CD4-positive, alpha-beta T cell (primary cell): Measurements from ENCODE around the gene ST3GAL5. TPM values are rescaled to one million over a fixed set of nuclear protein-coding genes. Genes with fewer than 3 reads are reported as not detected.

ENCODE experiments used
- ATAC-seq: fragments of 200-7000 bp; cut with Tn5 transposase; one replicate; pipeline ENCODE4 v1.10.0; 2022; ENCODE audit warnings: mild to moderate bottlenecking; ENCODE audit not compliant: poor library complexity
- CTCF ChIA-PET: fragments of 350-600 bp; sonication (Branson Sonifier 250); formaldehyde crosslinking; loops from one replicate; lab custom pipeline; 2021; ENCODE audit warnings: antibody characterized with exemption, inconsistent platforms; lab: Charles Lee
- POLR2A ChIA-PET: fragments of 350-600 bp; sonication (Branson Sonifier 250); formaldehyde crosslinking; loops from one replicate; lab custom pipeline; 2021; ENCODE audit warnings: antibody characterized with exemption, inconsistent platforms; lab: Charles Lee
- DNase-seq, 14 experiments: peaks; one replicate each; pipeline ENCODE4 v3.0.0-alpha.2; 2013 to 2020; ENCODE audit warnings: mixed read lengths in 2 of 14
- H3K27ac ChIP-seq, 2 donors: one replicate each; pipeline versions ENCODE4 v1.5.1 to v1.7.0; 2013; ENCODE audit warnings: low read length in 2 of 2, low read depth in 1 of 2, mild to moderate bottlenecking in 1 of 2
- H3K27me3 ChIP-seq, 2 experiments: 1 replicate in 1 of 2; 2 replicates in 1 of 2; pipeline versions ENCODE4 v1.6.1 to v1.7.0; 2013; ENCODE audit warnings: low read length in 2 of 2, control low read depth in 1 of 2, mild to moderate bottlenecking in 1 of 2, moderate library complexity in 1 of 2; ENCODE audit not compliant: insufficient read depth in 2 of 2, control insufficient read depth in 1 of 2
- H3K36me3 ChIP-seq: one replicate; pipeline ENCODE4 v1.6.1; 2013; ENCODE audit warnings: low read length, control low read depth; ENCODE audit not compliant: insufficient read depth
- H3K4me1 ChIP-seq: one replicate; pipeline ENCODE4 v1.6.1; 2013; ENCODE audit warnings: low read length, control low read depth; ENCODE audit not compliant: insufficient read depth
- H3K4me3 ChIP-seq: one replicate; pipeline ENCODE4 v1.5.1; 2013; ENCODE audit warnings: mild to moderate bottlenecking, low read length, moderate library complexity
- H3K9me3 ChIP-seq, 2 experiments: 1 replicate in 1 of 2; 2 replicates in 1 of 2; pipeline versions ENCODE4 v1.6.1 to v1.7.0; 2013; ENCODE audit warnings: low read length in 2 of 2, mild to moderate bottlenecking in 2 of 2, control low read depth in 1 of 2, moderate library complexity in 1 of 2; ENCODE audit not compliant: control insufficient read depth in 1 of 2, insufficient read depth in 1 of 2
- H3K27ac Mint-ChIP-seq: one replicate; pipeline ENCODE4 v1.8.0; 2020; ENCODE audit warnings: mixed read lengths
- H3K27me3 Mint-ChIP-seq: one replicate; pipeline ENCODE4 v1.8.0; 2021; ENCODE audit warnings: mixed read lengths
- H3K36me3 Mint-ChIP-seq: one replicate; pipeline ENCODE4 v1.8.0; 2021; ENCODE audit warnings: low read depth, mixed read lengths
- H3K4me1 Mint-ChIP-seq: one replicate; pipeline ENCODE4 v1.8.0; 2021; ENCODE audit warnings: low read depth, mixed read lengths
- H3K4me3 Mint-ChIP-seq: one replicate; pipeline ENCODE4 v1.8.0; 2020; ENCODE audit warnings: mild to moderate bottlenecking, mixed read lengths
- H3K9me3 Mint-ChIP-seq: one replicate; pipeline ENCODE4 v1.8.0; 2020; ENCODE audit warnings: mixed read lengths
- intact Hi-C, 2 experiments: fragments of 100-400 bp; cut with DNase I in 1 of 2; cut with micrococcal nuclease in 1 of 2; formaldehyde crosslinking; loops; one replicate each; pipeline versions ENCODE4 v1.15.1 to v1.9.0; 2023 to 2025; cut with DNase I, micrococcal nuclease
- total RNA-seq, 174 experiments: library from RNA in 2 of 174; stranded (reverse) in 2 of 174; gene quantifications; one replicate each; pipeline ENCODE4 v1.2.3 and lab custom pipeline; 2021 to 2026
- TF ChIP-seq, protein P1 (sequence below): fragments of 200-600 bp; IDR thresholded peaks from one replicate; pipeline ENCODE4 v1.8.0; 2022; ENCODE audit warnings: antibody characterized with exemption, mild to moderate bottlenecking

ST3GAL5 gene
- total RNA-seq, 2 experiments from 2014 or later = 76.7 to 77.8 TPM

GRCh38 chr2:85843543-85843942 is 45.2 kb downstream of the ST3GAL5 start:
- Mint-ChIP-seq H3K36me3 (peaks cover 88% of the 10 kb centered on the region), H3K27ac (no peak overlapping the region), H3K4me3 (no peak overlapping the region), H3K4me1 (peaks cover 26% of the 10 kb centered on the region), H3K9me3 (no peaks in the 10 kb centered on the region), H3K27me3 (no peaks in the 10 kb centered on the region)
- H3K4me1 ChIP-seq = peaks cover 4% of the 10 kb centered on the region
- intact Hi-C loops = no loop called here
- TF ChIP-seq, protein P1, sequence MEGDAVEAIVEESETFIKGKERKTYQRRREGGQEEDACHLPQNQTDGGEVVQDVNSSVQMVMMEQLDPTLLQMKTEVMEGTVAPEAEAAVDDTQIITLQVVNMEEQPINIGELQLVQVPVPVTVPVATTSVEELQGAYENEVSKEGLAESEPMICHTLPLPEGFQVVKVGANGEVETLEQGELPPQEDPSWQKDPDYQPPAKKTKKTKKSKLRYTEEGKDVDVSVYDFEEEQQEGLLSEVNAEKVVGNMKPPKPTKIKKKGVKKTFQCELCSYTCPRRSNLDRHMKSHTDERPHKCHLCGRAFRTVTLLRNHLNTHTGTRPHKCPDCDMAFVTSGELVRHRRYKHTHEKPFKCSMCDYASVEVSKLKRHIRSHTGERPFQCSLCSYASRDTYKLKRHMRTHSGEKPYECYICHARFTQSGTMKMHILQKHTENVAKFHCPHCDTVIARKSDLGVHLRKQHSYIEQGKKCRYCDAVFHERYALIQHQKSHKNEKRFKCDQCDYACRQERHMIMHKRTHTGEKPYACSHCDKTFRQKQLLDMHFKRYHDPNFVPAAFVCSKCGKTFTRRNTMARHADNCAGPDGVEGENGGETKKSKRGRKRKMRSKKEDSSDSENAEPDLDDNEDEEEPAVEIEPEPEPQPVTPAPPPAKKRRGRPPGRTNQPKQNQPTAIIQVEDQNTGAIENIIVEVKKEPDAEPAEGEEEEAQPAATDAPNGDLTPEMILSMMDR = peak; percentile 28
- DNase-seq (peak in 4 of 14 experiments; percentile 35 to 41 (median 39)), ATAC-seq (no peak)
- H3K27ac ChIP-seq = no peak overlapping the region
- no peak overlapping the region for H3K4me3 ChIP-seq
- H3K9me3 ChIP-seq = peaks cover 0 to 4% of the 10 kb centered on the region in 2 experiments
- H3K36me3 ChIP-seq = peaks cover 70% of the 10 kb centered on the region
- CTCF ChIA-PET = interaction anchor here (1.4 kb wide), 1 partner anchor 8 kb away, joined by 3 read pairs; no protein-coding TSS in a partner anchor
- H3K27me3 ChIP-seq = no peaks in the 10 kb centered on the region
- POLR2A ChIA-PET = interaction anchor here (1.4 kb wide), 1 partner anchor 45 kb away, joined by 7 read pairs; the partner anchor contains the start of gene ST3GAL5

DNA sequence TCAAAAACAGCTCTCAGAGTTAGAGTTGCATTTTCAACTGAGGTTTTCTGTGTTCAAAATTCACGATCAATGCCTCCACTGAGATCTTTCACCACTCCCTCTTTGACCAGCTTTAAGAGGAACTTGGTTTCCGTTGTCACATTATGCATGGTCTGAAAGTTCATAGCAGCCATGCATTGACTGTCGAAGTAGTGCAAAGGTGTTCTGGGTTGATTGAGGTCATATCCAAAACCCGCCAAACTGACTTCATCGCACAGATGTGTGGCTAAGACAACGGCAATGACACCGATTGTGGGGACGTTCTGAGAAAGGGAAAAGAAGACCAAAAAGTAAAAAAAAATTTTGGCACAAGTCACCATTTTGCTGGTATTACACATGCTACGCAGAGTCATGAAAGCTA is 48.7 kb downstream of the ST3GAL5 start:
- Mint-ChIP-seq H3K4me1 (peaks cover 24% of the 10 kb centered on the region), H3K27ac (peak overlapping the region; percentile 65), H3K36me3 (peaks cover 63% of the 10 kb centered on the region), H3K9me3 (no peaks in the 10 kb centered on the region), H3K27me3 (no peaks in the 10 kb centered on the region), H3K4me3 (no peak overlapping the region)
- no peaks in the 10 kb centered on the region for H3K27me3 ChIP-seq
- DNase-seq (peak in 3 of 14 experiments; percentile 26 to 37 (median 32)), ATAC-seq (peak; percentile 74)
- no peak overlapping the region for H3K27ac ChIP-seq
- peaks cover 47% of the 10 kb centered on the region for H3K36me3 ChIP-seq
- peaks cover 0 to 4% of the 10 kb centered on the region in 2 experiments for H3K9me3 ChIP-seq
- intact Hi-C loops = no loop called here
- no peak overlapping the region for H3K4me3 ChIP-seq
- no peaks in the 10 kb centered on the region for H3K4me1 ChIP-seq
- CTCF ChIA-PET = no interaction called here
- POLR2A ChIA-PET = interaction anchor here (2.1 kb wide), 1 partner anchor 13 kb away, joined by 8 read pairs; no protein-coding TSS in a partner anchor
- TF ChIP-seq, protein P1 = no peak

GRCh38 chr2:85839461-85839860 is 49.3 kb downstream of the ST3GAL5 start:
- Mint-ChIP-seq H3K27me3 (no peaks in the 10 kb centered on the region), H3K9me3 (no peaks in the 10 kb centered on the region), H3K4me3 (no peak overlapping the region), H3K36me3 (peaks cover 57% of the 10 kb centered on the region), H3K4me1 (peaks cover 18% of the 10 kb centered on the region), H3K27ac (peak overlapping the region; percentile 65)
- TF ChIP-seq, protein P1 = no peak
- DNase-seq (no peak), ATAC-seq (no peak)
- peaks cover 40% of the 10 kb centered on the region for H3K36me3 ChIP-seq
- no peaks in the 10 kb centered on the region for H3K4me1 ChIP-seq
- H3K27ac ChIP-seq = no peak overlapping the region
- no peak overlapping the region for H3K4me3 ChIP-seq
- H3K27me3 ChIP-seq = no peaks in the 10 kb centered on the region
- H3K9me3 ChIP-seq = peaks cover 0 to 4% of the 10 kb centered on the region in 2 experiments
- CTCF ChIA-PET = no interaction called here
- intact Hi-C loops = no loop called here
- POLR2A ChIA-PET = interaction anchor here (2.1 kb wide), 1 partner anchor 14 kb away, joined by 8 read pairs; no protein-coding TSS in a partner anchor
